HepG2 (cell line): Measurements from ENCODE around the gene ZNF22. TPM values are rescaled to one million over a fixed set of nuclear protein-coding genes. Genes with fewer than 3 reads are reported as not detected.

Experiments used
- ARID2 ChIP-seq: sonication (generic); formaldehyde crosslinking; IDR thresholded peaks from 2 replicates; pipeline ENCODE4 v1.8.1; 2022; ENCODE audit warnings: mild to moderate bottlenecking, missing genetic modification reagents, borderline replicate concordance
- ETV5 ChIP-seq: IDR thresholded peaks from 2 replicates; pipeline ENCODE4 v1.6.1; 2018; ENCODE audit warnings: missing biosample characterization, missing genetic modification reagents, inconsistent platforms, borderline replicate concordance
- EZH2 ChIP-seq: conservative IDR thresholded peaks from 2 replicates; pipeline ENCODE4 v1.6.1; 2012; ENCODE audit warnings: mild to moderate bottlenecking, low read depth, low read length, moderate library complexity
- LCORL ChIP-seq, 2 experiments: fragments of 450-650 bp in 1 of 2; sonication (generic) in 1 of 2; formaldehyde crosslinking in 1 of 2; IDR thresholded peaks; 2 replicates each; pipeline versions ENCODE4 v1.5.0 to v1.6.1; 2017 to 2020; ENCODE audit warnings: antibody characterized with exemption in 1 of 2, missing genetic modification reagents in 1 of 2
- NR0B2 ChIP-seq: sonication (generic); formaldehyde crosslinking; IDR thresholded peaks from 2 replicates; pipeline ENCODE4 v1.4.0; 2020; ENCODE audit warnings: mild to moderate bottlenecking, missing genetic modification reagents
- NR3C1 ChIP-seq: sonication (generic); formaldehyde crosslinking; IDR thresholded peaks from 2 replicates; pipeline ENCODE4 v1.4.0; 2020; ENCODE audit warnings: missing genetic modification reagents
- TP53 ChIP-seq: sonication (generic); formaldehyde crosslinking; conservative IDR thresholded peaks from 2 replicates; pipeline ENCODE4 v1.4.0; 2020; ENCODE audit warnings: missing genetic modification reagents
- ZFAT ChIP-seq: sonication (generic); formaldehyde crosslinking; conservative IDR thresholded peaks from 2 replicates; pipeline ENCODE4 v1.8.1; 2023; ENCODE audit warnings: missing genetic modification reagents, inconsistent platforms
- ZNF317 ChIP-seq: sonication (generic); formaldehyde crosslinking; IDR thresholded peaks from 2 replicates; pipeline ENCODE4 v1.5.0; 2020; ENCODE audit warnings: mild to moderate bottlenecking, missing genetic modification reagents
- ZNF431 ChIP-seq: sonication (generic); formaldehyde crosslinking; IDR thresholded peaks from 2 replicates; pipeline ENCODE4 v1.9.0; 2022; ENCODE audit warnings: missing genetic modification reagents, low read depth, mild to moderate bottlenecking, borderline replicate concordance
- ZNF556 ChIP-seq: sonication (generic); formaldehyde crosslinking; IDR thresholded peaks from 2 replicates; pipeline ENCODE4 v1.4.0; 2020; ENCODE audit warnings: mild to moderate bottlenecking, missing genetic modification reagents, borderline replicate concordance
- ZNF7 ChIP-seq: IDR thresholded peaks from 2 replicates; pipeline ENCODE4 v1.6.1; 2016; ENCODE audit warnings: missing biosample characterization, missing genetic modification reagents
- ZNF816 ChIP-seq: sonication (generic); formaldehyde crosslinking; IDR thresholded peaks from 2 replicates; pipeline ENCODE4 v1.8.0; 2022; ENCODE audit warnings: missing genetic modification reagents, mild to moderate bottlenecking, borderline replicate concordance
- polyA plus RNA-seq, 8 experiments: library from polyadenylated mRNA; depleted of rRNA in 3 of 8; stranded (reverse) in 7 of 8; unstranded in 1 of 8; fragments of >200 nt; fragmentation: Illumina TruSeq in 4 of 8; extraction: Trizol in 4 of 8; gene quantifications; 2 replicates each; pipeline versions ENCODE4 v1.2.1 to v1.2.3, GENCODE V29; 2011 to 2016; ENCODE audit warnings: low read depth in 4 of 8, missing spikeins in 1 of 8, mixed read lengths in 1 of 8; ENCODE audit not compliant: insufficient read depth in 1 of 8
- total RNA-seq, 5 experiments: library from RNA; depleted of rRNA; stranded (reverse); fragments of >200 nt; fragmentation: Illumina TruSeq; extraction: Trizol; gene quantifications; 2 replicates each; pipeline ENCODE4 v1.2.3, GENCODE V29; 2016; ENCODE audit warnings: low read depth in 1 of 5
- TF ChIP-seq, protein P1 (sequence below): sonication (generic); formaldehyde crosslinking; IDR thresholded peaks from 2 replicates; pipeline ENCODE4 v1.5.0; 2020; ENCODE audit warnings: missing genetic modification reagents
- TF ChIP-seq, protein P2 (sequence below): sonication (generic); formaldehyde crosslinking; IDR thresholded peaks from 2 replicates; pipeline ENCODE4 v1.5.1; 2020; ENCODE audit warnings: mild to moderate bottlenecking, missing genetic modification reagents
- TF ChIP-seq, protein P3 (sequence below): sonication (generic); formaldehyde crosslinking; IDR thresholded peaks from 2 replicates; pipeline ENCODE4 v1.4.0; 2020; ENCODE audit warnings: mild to moderate bottlenecking, missing genetic modification reagents
- TF ChIP-seq, protein P4 (sequence below): sonication (generic); formaldehyde crosslinking; IDR thresholded peaks from 2 replicates; pipeline ENCODE4 v1.4.0; 2020; ENCODE audit warnings: missing genetic modification reagents, borderline replicate concordance

ZNF22 gene
- total and polyA plus RNA-seq, 2 of the 13 experiments (the other 11 are each of a cell fraction or from before 2014, with no cell fraction given), result 0.40 to 1.3 TPM

GRCh38 chr10:44959247-44960087 is 41.3 kb upstream of the ZNF22 start, which contains the start of gene RASSF4 (continued):
- TF ChIP-seq, protein P1, sequence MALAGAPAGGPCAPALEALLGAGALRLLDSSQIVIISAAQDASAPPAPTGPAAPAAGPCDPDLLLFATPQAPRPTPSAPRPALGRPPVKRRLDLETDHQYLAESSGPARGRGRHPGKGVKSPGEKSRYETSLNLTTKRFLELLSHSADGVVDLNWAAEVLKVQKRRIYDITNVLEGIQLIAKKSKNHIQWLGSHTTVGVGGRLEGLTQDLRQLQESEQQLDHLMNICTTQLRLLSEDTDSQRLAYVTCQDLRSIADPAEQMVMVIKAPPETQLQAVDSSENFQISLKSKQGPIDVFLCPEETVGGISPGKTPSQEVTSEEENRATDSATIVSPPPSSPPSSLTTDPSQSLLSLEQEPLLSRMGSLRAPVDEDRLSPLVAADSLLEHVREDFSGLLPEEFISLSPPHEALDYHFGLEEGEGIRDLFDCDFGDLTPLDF, result peak; percentile 61; the same call in 1 of the 2 replicates
- no peak for TF ChIP-seq NR3C1 (CRISPR knock-in tag)
- TF ChIP-seq, protein P2, sequence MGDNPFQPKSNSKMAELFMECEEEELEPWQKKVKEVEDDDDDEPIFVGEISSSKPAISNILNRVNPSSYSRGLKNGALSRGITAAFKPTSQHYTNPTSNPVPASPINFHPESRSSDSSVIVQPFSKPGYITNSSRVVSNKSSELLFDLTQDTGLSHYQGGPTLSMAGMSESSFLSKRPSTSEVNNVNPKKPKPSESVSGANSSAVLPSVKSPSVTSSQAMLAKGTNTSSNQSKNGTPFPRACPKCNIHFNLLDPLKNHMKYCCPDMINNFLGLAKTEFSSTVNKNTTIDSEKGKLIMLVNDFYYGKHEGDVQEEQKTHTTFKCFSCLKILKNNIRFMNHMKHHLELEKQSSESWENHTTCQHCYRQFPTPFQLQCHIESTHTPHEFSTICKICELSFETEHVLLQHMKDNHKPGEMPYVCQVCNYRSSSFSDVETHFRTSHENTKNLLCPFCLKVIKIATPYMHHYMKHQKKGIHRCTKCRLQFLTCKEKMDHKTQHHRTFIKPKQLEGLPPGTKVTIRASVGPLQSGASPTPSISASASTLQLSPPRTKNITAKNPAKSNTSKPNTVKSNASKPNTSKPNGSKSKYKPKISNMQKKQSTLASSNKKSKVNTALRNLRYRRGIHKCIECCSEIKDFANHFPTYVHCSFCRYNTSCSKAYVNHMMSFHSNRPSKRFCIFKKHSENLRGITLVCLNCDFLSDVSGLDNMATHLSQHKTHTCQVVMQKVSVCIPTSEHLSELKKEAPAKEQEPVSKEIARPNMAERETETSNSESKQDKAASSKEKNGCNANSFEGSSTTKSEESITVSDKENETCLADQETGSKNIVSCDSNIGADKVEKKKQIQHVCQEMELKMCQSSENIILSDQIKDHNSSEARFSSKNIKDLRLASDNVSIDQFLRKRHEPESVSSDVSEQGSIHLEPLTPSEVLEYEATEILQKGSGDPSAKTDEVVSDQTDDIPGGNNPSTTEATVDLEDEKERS, result no peak
- peak; percentile 45; the same call in 1 of the 2 replicates for TF ChIP-seq ETV5
- no peak for TF ChIP-seq TP53
- no peak for TF ChIP-seq ZNF7 (CRISPR knock-in tag)
- peak; percentile 53; the same call in 1 of the 2 replicates for TF ChIP-seq ZNF317
- TF ChIP-seq NR0B2 (CRISPR knock-in tag), result no peak
- TF ChIP-seq EZH2, result no peak
- TF ChIP-seq, protein P3, sequence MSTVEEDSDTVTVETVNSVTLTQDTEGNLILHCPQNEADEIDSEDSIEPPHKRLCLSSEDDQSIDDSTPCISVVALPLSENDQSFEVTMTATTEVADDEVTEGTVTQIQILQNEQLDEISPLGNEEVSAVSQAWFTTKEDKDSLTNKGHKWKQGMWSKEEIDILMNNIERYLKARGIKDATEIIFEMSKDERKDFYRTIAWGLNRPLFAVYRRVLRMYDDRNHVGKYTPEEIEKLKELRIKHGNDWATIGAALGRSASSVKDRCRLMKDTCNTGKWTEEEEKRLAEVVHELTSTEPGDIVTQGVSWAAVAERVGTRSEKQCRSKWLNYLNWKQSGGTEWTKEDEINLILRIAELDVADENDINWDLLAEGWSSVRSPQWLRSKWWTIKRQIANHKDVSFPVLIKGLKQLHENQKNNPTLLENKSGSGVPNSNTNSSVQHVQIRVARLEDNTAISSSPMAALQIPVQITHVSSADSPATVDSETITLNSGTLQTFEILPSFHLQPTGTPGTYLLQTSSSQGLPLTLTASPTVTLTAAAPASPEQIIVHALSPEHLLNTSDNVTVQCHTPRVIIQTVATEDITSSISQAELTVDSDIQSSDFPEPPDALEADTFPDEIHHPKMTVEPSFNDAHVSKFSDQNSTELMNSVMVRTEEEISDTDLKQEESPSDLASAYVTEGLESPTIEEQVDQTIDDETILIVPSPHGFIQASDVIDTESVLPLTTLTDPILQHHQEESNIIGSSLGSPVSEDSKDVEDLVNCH (CRISPR knock-in tag), result no peak
- TF ChIP-seq ARID2 (CRISPR knock-in tag), result 0 out of 2 replicates have a peak, but pooled peaks have one; percentile 55
- TF ChIP-seq ZNF816 (CRISPR knock-in tag), result no peak
- TF ChIP-seq ZFAT (CRISPR knock-in tag), result no peak
- no peak for TF ChIP-seq ZNF556 (CRISPR knock-in tag)
- TF ChIP-seq, protein P4, sequence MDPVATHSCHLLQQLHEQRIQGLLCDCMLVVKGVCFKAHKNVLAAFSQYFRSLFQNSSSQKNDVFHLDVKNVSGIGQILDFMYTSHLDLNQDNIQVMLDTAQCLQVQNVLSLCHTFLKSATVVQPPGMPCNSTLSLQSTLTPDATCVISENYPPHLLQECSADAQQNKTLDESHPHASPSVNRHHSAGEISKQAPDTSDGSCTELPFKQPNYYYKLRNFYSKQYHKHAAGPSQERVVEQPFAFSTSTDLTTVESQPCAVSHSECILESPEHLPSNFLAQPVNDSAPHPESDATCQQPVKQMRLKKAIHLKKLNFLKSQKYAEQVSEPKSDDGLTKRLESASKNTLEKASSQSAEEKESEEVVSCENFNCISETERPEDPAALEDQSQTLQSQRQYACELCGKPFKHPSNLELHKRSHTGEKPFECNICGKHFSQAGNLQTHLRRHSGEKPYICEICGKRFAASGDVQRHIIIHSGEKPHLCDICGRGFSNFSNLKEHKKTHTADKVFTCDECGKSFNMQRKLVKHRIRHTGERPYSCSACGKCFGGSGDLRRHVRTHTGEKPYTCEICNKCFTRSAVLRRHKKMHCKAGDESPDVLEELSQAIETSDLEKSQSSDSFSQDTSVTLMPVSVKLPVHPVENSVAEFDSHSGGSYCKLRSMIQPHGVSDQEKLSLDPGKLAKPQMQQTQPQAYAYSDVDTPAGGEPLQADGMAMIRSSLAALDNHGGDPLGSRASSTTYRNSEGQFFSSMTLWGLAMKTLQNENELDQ, result no peak
- TF ChIP-seq LCORL (IDR thresholded peaks at IDR 0.05), result 0 out of 2 replicates have a peak, but pooled peaks have one; percentile 15
- peak; percentile 82 for TF ChIP-seq LCORL (CRISPR knock-in tag; IDR thresholded peaks at IDR 0.05)
- TF ChIP-seq ZNF431 (CRISPR knock-in tag), result no peak
